ENCODE measurements around the gene RAI1.
"Not testable (repeated sequence)": the region's sequence is repeated elsewhere in the genome, so short reads cannot be mapped to it uniquely, and the experiment has no call there.

RAI1 gene

GRCh38 chr17:17670701-17671305 lies 10.5 kb upstream of the RAI1 start:
- H3K27ac ChIP-seq (ENCODE audit: low read depth in 2 of 2, low read length in 2 of 2) = no peak overlapping the region
- H3K4me3 ChIP-seq (ENCODE audit: low read length in 2 of 2) = no peak overlapping the region
- H3K27me3 ChIP-seq (ENCODE audit: control insufficient read depth in 2 of 2, insufficient read depth in 2 of 2, low read length in 2 of 2) = no peaks in the 10 kb centered on the region
- peaks cover 2 to 16% of the 10 kb centered on the region in 2 donors for H3K4me1 ChIP-seq (ENCODE audit: control insufficient read depth in 2 of 2, insufficient read depth in 2 of 2, low read length in 2 of 2)
- H3K36me3 ChIP-seq (ENCODE audit: control insufficient read depth in 2 of 2, insufficient read depth in 2 of 2, low read length in 2 of 2) = no peaks in the 10 kb centered on the region
- H3K9ac ChIP-seq (ENCODE audit: low read depth in 1 of 2, low read length in 2 of 2) = no peak overlapping the region
- H3K9me3 ChIP-seq (ENCODE audit: control insufficient read depth in 2 of 2, low read length in 2 of 2) = no peaks in the 10 kb centered on the region

DNA sequence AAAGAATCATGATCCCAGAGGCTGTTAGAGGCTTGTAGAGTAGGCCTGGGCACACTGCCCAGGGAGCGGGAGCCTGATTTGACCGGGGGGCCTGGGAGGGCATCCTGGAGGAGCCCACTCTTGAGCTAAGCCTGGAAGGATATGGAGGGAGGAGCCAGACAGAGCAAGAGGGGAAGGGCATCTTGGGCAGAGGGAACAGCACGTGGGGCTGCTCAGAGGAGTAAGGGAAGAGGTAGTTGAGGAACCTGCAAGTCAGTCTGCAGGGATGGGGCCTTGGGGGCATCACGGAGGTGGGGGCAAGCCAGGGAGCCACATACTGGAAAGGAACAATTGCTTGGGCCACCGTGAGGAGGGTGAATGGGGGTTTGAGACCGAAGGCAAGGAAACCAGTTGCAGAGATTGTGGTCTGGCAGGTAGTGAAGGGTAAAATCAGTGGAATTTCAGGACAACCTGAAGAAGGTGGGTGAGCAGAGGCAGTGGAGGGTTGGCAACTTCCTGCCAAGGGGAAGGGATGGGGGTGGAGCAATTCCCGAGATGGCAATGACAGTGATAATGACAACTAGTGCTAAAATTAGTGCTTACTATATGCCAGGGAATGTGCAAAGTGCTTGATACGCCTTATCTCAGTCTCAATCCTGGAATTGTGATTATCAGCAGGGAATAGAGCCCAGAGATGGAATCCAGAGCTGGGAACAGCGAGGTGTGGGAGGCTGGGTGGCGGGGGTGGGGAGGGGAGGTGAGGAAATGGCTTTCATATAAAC lies 9.7 kb upstream of the RAI1 start:
- H3K9ac ChIP-seq (ENCODE audit: low read depth in 1 of 2, low read length in 2 of 2) = no peak overlapping the region
- H3K9me3 ChIP-seq (ENCODE audit: control insufficient read depth in 2 of 2, low read length in 2 of 2) = no peaks in the 10 kb centered on the region
- H3K27ac ChIP-seq (ENCODE audit: low read depth in 2 of 2, low read length in 2 of 2) = no peak overlapping the region
- no peaks in the 10 kb centered on the region for H3K36me3 ChIP-seq (ENCODE audit: control insufficient read depth in 2 of 2, insufficient read depth in 2 of 2, low read length in 2 of 2)
- H3K27me3 ChIP-seq (ENCODE audit: control insufficient read depth in 2 of 2, insufficient read depth in 2 of 2, low read length in 2 of 2) = no peaks in the 10 kb centered on the region
- H3K4me3 ChIP-seq (ENCODE audit: low read length in 2 of 2) = no peak overlapping the region
- peaks cover 2 to 14% of the 10 kb centered on the region in 2 donors for H3K4me1 ChIP-seq (ENCODE audit: control insufficient read depth in 2 of 2, insufficient read depth in 2 of 2, low read length in 2 of 2)

GRCh38 chr17:17672453-17673368 lies 8.5 kb upstream of the RAI1 start:
- Histone ChIP-seq H3K4me3 (ENCODE audit: low read length in 2 of 2) (no peak overlapping the region), H3K4me1 (ENCODE audit: control insufficient read depth in 2 of 2, insufficient read depth in 2 of 2, low read length in 2 of 2) (peaks cover 2 to 11% of the 10 kb centered on the region in 2 donors), H3K27me3 (ENCODE audit: control insufficient read depth in 2 of 2, insufficient read depth in 2 of 2, low read length in 2 of 2) (no peaks in the 10 kb centered on the region), H3K36me3 (ENCODE audit: control insufficient read depth in 2 of 2, insufficient read depth in 2 of 2, low read length in 2 of 2) (no peaks in the 10 kb centered on the region), H3K27ac (ENCODE audit: low read depth in 2 of 2, low read length in 2 of 2) (no peak overlapping the region), H3K9me3 (ENCODE audit: control insufficient read depth in 2 of 2, low read length in 2 of 2) (no peaks in the 10 kb centered on the region), H3K9ac (ENCODE audit: low read depth in 1 of 2, low read length in 2 of 2) (no peak overlapping the region)

DNA sequence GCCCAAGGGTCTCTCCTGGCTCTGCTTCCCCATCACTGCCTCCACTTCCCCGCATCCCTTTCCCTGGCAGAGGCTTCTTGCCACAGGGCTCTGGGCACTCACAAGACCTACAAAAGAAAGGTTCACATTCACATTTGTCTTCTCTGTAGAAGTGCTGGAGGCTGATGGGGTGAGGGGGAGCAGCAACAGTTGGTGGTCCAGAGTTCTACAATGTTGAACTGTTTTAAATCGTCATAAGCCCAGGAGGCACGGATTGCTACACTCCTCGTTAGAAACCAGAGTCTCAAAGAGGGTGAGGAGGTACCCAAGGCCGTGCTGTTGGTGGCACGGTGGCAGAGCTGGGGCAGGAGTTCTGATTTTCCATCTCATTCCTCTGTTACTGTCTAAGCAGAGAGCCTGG lies 5.8 kb upstream of the RAI1 start:
- H3K27ac ChIP-seq (ENCODE audit: low read depth in 2 of 2, low read length in 2 of 2) = no peak overlapping the region
- H3K4me1 ChIP-seq (ENCODE audit: control insufficient read depth in 2 of 2, insufficient read depth in 2 of 2, low read length in 2 of 2) = peaks cover 2 to 7% of the 10 kb centered on the region in 2 donors
- no peaks in the 10 kb centered on the region for H3K9me3 ChIP-seq (ENCODE audit: control insufficient read depth in 2 of 2, low read length in 2 of 2)
- no peaks in the 10 kb centered on the region for H3K36me3 ChIP-seq (ENCODE audit: control insufficient read depth in 2 of 2, insufficient read depth in 2 of 2, low read length in 2 of 2)
- H3K27me3 ChIP-seq (ENCODE audit: control insufficient read depth in 2 of 2, insufficient read depth in 2 of 2, low read length in 2 of 2) = no peaks in the 10 kb centered on the region
- H3K4me3 ChIP-seq (ENCODE audit: low read length in 2 of 2) = no peak overlapping the region
- no peak overlapping the region for H3K9ac ChIP-seq (ENCODE audit: low read depth in 1 of 2, low read length in 2 of 2)

- no peaks in the 10 kb centered on the region for H3K27me3 ChIP-seq (ENCODE audit: control insufficient read depth in 2 of 2, insufficient read depth in 2 of 2, low read length in 2 of 2)
- peaks cover under 1 to 4% of the 10 kb centered on the region in 2 donors for H3K4me1 ChIP-seq (ENCODE audit: control insufficient read depth in 2 of 2, insufficient read depth in 2 of 2, low read length in 2 of 2)
- H3K36me3 ChIP-seq (ENCODE audit: control insufficient read depth in 2 of 2, insufficient read depth in 2 of 2, low read length in 2 of 2) = no peaks in the 10 kb centered on the region
- no peak overlapping the region for H3K4me3 ChIP-seq (ENCODE audit: low read length in 2 of 2)
- no peak overlapping the region for H3K9ac ChIP-seq (ENCODE audit: low read depth in 1 of 2, low read length in 2 of 2)
- H3K27ac ChIP-seq (ENCODE audit: low read depth in 2 of 2, low read length in 2 of 2) = no peak overlapping the region
- no peaks in the 10 kb centered on the region for H3K9me3 ChIP-seq (ENCODE audit: control insufficient read depth in 2 of 2, low read length in 2 of 2)
Measured at GRCh38 chr17:17675925-17676534, 5.2 kb upstream of the RAI1 start.

DNA sequence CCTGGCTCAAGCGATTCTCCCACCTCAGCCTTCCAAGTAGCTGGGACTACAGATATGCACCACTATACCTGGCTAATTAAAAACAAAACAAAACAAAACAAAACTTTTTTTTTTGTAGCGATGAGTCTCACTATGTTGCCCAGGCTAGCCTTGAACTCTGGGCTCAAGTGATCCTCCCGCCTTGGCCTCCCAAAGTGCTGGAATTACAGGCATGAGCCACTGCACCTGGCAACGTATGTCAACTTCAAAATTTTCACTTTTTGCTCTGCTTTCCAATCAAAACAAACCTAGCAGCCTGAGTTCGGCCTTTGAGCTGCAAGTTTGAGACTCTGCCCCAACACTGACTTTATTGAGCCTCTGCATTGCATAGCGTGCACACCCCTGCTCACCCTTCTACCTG lies 4.5 kb upstream of the RAI1 start:
- no peak overlapping the region for H3K4me3 ChIP-seq (ENCODE audit: low read length in 2 of 2)
- no peak overlapping the region for H3K9ac ChIP-seq (ENCODE audit: low read depth in 1 of 2, low read length in 2 of 2)
- H3K4me1 ChIP-seq (ENCODE audit: control insufficient read depth in 2 of 2, insufficient read depth in 2 of 2, low read length in 2 of 2) = peaks cover 0 to 2% of the 10 kb centered on the region in 2 donors
- H3K36me3 ChIP-seq (ENCODE audit: control insufficient read depth in 2 of 2, insufficient read depth in 2 of 2, low read length in 2 of 2) = no peaks in the 10 kb centered on the region
- no peak overlapping the region for H3K27ac ChIP-seq (ENCODE audit: low read depth in 2 of 2, low read length in 2 of 2)
- no peaks in the 10 kb centered on the region for H3K27me3 ChIP-seq (ENCODE audit: control insufficient read depth in 2 of 2, insufficient read depth in 2 of 2, low read length in 2 of 2)
- no peaks in the 10 kb centered on the region for H3K9me3 ChIP-seq (ENCODE audit: control insufficient read depth in 2 of 2, low read length in 2 of 2)

GRCh38 chr17:17677299-17678040 lies 3.8 kb upstream of the RAI1 start:
- no peaks in the 10 kb centered on the region for H3K9me3 ChIP-seq (ENCODE audit: control insufficient read depth in 2 of 2, low read length in 2 of 2)
- no peaks in the 10 kb centered on the region for H3K27me3 ChIP-seq (ENCODE audit: control insufficient read depth in 2 of 2, insufficient read depth in 2 of 2, low read length in 2 of 2)
- H3K36me3 ChIP-seq (ENCODE audit: control insufficient read depth in 2 of 2, insufficient read depth in 2 of 2, low read length in 2 of 2) = no peaks in the 10 kb centered on the region
- no peak overlapping the region for H3K4me3 ChIP-seq (ENCODE audit: low read length in 2 of 2)
- H3K27ac ChIP-seq (ENCODE audit: low read depth in 2 of 2, low read length in 2 of 2) = no peak overlapping the region
- no peak overlapping the region for H3K9ac ChIP-seq (ENCODE audit: low read depth in 1 of 2, low read length in 2 of 2)
- peaks cover 0 to 2% of the 10 kb centered on the region in 2 donors for H3K4me1 ChIP-seq (ENCODE audit: control insufficient read depth in 2 of 2, insufficient read depth in 2 of 2, low read length in 2 of 2)

DNA sequence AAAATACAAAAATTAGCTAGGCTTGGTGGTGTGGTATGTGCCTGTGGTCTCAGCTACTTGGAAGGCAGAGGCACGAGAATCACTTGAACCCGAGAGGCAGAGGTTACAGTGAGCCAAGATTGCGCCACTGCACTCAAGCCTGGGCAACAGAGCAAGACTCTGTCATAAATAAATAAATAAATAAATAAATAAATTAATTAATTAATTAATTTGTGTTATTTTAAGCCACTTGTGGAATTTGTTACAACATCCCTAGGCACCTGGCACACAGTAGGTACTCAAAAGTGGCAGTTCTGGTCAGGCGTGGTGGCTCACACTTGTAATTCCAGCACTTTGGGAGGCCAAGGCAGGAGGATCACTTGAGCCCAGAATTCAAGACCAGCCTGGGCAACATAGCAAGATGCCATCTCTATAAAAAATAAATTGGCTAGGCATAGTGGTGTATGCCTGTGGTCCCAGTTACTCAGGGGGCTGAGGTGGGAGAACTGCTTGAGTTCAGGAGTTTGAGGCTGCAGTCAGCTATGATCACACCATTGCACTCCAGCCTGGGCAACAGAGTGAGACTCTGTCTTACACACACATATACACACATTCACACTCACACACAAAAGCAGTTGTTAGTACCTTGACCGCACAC lies 3.1 kb upstream of the RAI1 start:
- not testable (repeated sequence) for H3K27ac ChIP-seq (ENCODE audit: low read depth in 2 of 2, low read length in 2 of 2); H3K9me3 ChIP-seq (ENCODE audit: control insufficient read depth in 2 of 2, low read length in 2 of 2)

GRCh38 chr17:17679243-17679642 lies 2.0 kb upstream of the RAI1 start:
- H3K4me3 ChIP-seq (ENCODE audit: low read length in 2 of 2) = no peak overlapping the region
- no peaks in the 10 kb centered on the region for H3K36me3 ChIP-seq (ENCODE audit: control insufficient read depth in 2 of 2, insufficient read depth in 2 of 2, low read length in 2 of 2)
- H3K9me3 ChIP-seq (ENCODE audit: control insufficient read depth in 2 of 2, low read length in 2 of 2) = no peaks in the 10 kb centered on the region
- H3K9ac ChIP-seq (ENCODE audit: low read depth in 1 of 2, low read length in 2 of 2) = no peak overlapping the region
- H3K27ac ChIP-seq (ENCODE audit: low read depth in 2 of 2, low read length in 2 of 2) = no peak overlapping the region
- H3K27me3 ChIP-seq (ENCODE audit: control insufficient read depth in 2 of 2, insufficient read depth in 2 of 2, low read length in 2 of 2) = no peaks in the 10 kb centered on the region
- peaks cover 8 to 9% of the 10 kb centered on the region in 2 donors for H3K4me1 ChIP-seq (ENCODE audit: control insufficient read depth in 2 of 2, insufficient read depth in 2 of 2, low read length in 2 of 2)

More for the DNA sequence above, 3.1 kb upstream of the RAI1 start:
- not testable (repeated sequence) for H3K36me3 ChIP-seq (ENCODE audit: control insufficient read depth in 2 of 2, insufficient read depth in 2 of 2, low read length in 2 of 2); H3K4me3 ChIP-seq (ENCODE audit: low read length in 2 of 2); H3K27me3 ChIP-seq (ENCODE audit: control insufficient read depth in 2 of 2, insufficient read depth in 2 of 2, low read length in 2 of 2); H3K4me1 ChIP-seq (ENCODE audit: control insufficient read depth in 2 of 2, insufficient read depth in 2 of 2, low read length in 2 of 2); H3K9ac ChIP-seq (ENCODE audit: low read depth in 1 of 2, low read length in 2 of 2)
